Trophoblast cell (in vitro differentiated cells and primary cell): ENCODE results near the gene TMEM91.
"Not testable (repeated sequence)": the region's sequence is repeated elsewhere in the genome, so short reads cannot be mapped to it uniquely, and the experiment has no call there.

ENCODE experiments used
- DNase-seq, 2 donors: peaks; one replicate each; pipeline ENCODE4 v3.0.0-alpha.2; 2016
- H2AFZ ChIP-seq: 2 replicates; pipeline ENCODE4 v1.6.1; 2013; ENCODE audit warnings: low read length, moderate library complexity, mild to moderate bottlenecking; ENCODE audit not compliant: insufficient read depth, poor library complexity
- H2AK5ac ChIP-seq: 2 replicates; pipeline ENCODE4 v1.6.1; 2013; ENCODE audit warnings: mild to moderate bottlenecking, low read length
- H2BK120ac ChIP-seq: 2 replicates; pipeline ENCODE4 v1.6.1; 2013; ENCODE audit warnings: low read length, mild to moderate bottlenecking, moderate library complexity; ENCODE audit not compliant: insufficient read depth, poor library complexity
- H2BK12ac ChIP-seq: 2 replicates; pipeline ENCODE4 v1.6.1; 2013; ENCODE audit warnings: mild to moderate bottlenecking, low read length, moderate library complexity
- H2BK5ac ChIP-seq: 2 replicates; pipeline ENCODE4 v1.6.1; 2013; ENCODE audit warnings: low read length, low read depth, moderate library complexity, mild to moderate bottlenecking; ENCODE audit not compliant: poor library complexity
- H3K14ac ChIP-seq: 2 replicates; pipeline ENCODE4 v1.6.1; 2013; ENCODE audit warnings: mild to moderate bottlenecking, low read length
- H3K18ac ChIP-seq: 2 replicates; pipeline ENCODE4 v1.6.1; 2013; ENCODE audit warnings: mild to moderate bottlenecking, low read length
- H3K23ac ChIP-seq: 2 replicates; pipeline ENCODE4 v1.6.1; 2013; ENCODE audit warnings: low read length
- H3K27ac ChIP-seq: 2 replicates; pipeline ENCODE4 v1.5.1; 2013; ENCODE audit warnings: low read depth, mild to moderate bottlenecking, inconsistent platforms, low read length, moderate library complexity
- H3K27me3 ChIP-seq: 2 replicates; pipeline ENCODE4 v1.6.1; 2013; ENCODE audit warnings: inconsistent platforms, mild to moderate bottlenecking, low read length, moderate library complexity; ENCODE audit not compliant: insufficient read depth
- H3K36me3 ChIP-seq, 2 experiments: 1 replicate in 1 of 2; 2 replicates in 1 of 2; pipeline ENCODE4 v1.6.1; 2013; ENCODE audit warnings: low read length in 2 of 2, mild to moderate bottlenecking in 2 of 2, moderate library complexity in 1 of 2; ENCODE audit not compliant: insufficient read depth in 2 of 2, control insufficient read depth in 1 of 2
- H3K4ac ChIP-seq: 2 replicates; pipeline ENCODE4 v1.6.1; 2013; ENCODE audit warnings: low read depth, mild to moderate bottlenecking, low read length, moderate library complexity
- H3K4me1 ChIP-seq, 2 experiments: 1 replicate in 1 of 2; 2 replicates in 1 of 2; pipeline ENCODE4 v1.6.1; 2013; ENCODE audit warnings: low read length in 2 of 2, mild to moderate bottlenecking in 2 of 2, moderate library complexity in 1 of 2; ENCODE audit not compliant: insufficient read depth in 2 of 2, control insufficient read depth in 1 of 2
- H3K4me2 ChIP-seq: 2 replicates; pipeline ENCODE4 v1.6.1; 2013; ENCODE audit warnings: inconsistent platforms, mild to moderate bottlenecking, low read length, moderate library complexity
- H3K4me3 ChIP-seq: 2 replicates; pipeline ENCODE4 v1.5.1; 2013; ENCODE audit warnings: mild to moderate bottlenecking, low read depth, low read length, inconsistent platforms
- H3K79me1 ChIP-seq: one replicate; pipeline ENCODE4 v1.6.1; 2013; ENCODE audit warnings: low read length
- H3K79me2 ChIP-seq: 2 replicates; pipeline ENCODE4 v1.6.1; 2013; ENCODE audit warnings: low read length, mild to moderate bottlenecking; ENCODE audit not compliant: control insufficient read depth, insufficient read depth, poor library complexity
- H3K9ac ChIP-seq: 2 replicates; pipeline ENCODE4 v1.6.1; 2013; ENCODE audit warnings: mild to moderate bottlenecking, low read length
- H3K9me3 ChIP-seq: 2 replicates; pipeline ENCODE4 v1.6.1; 2013; ENCODE audit warnings: low read depth, mild to moderate bottlenecking, control low read depth, inconsistent platforms, low read length; ENCODE audit not compliant: insufficient read depth
- H4K12ac ChIP-seq: 2 replicates; pipeline ENCODE4 v1.6.1; 2013; ENCODE audit warnings: low read depth, mild to moderate bottlenecking, low read length, moderate library complexity
- H4K8ac ChIP-seq: 2 replicates; pipeline ENCODE4 v1.6.1; 2013; ENCODE audit warnings: low read depth, mild to moderate bottlenecking, low read length, moderate library complexity
- H4K91ac ChIP-seq: one replicate; pipeline ENCODE4 v1.6.1; 2013; ENCODE audit warnings: low read depth, mild to moderate bottlenecking, low read length, moderate library complexity
- WGBS: extraction: QIAGEN DNeasy Blood & Tissue Kit; methylation state at CpG from one replicate; pipeline ENCODE4 v1.1.7; 2013; ENCODE audit warnings: missing lambda C conversion rate; ENCODE audit not compliant: insufficient read length, insufficient coverage; ENCODE audit errors: extremely low coverage; 5-methylcytosine and 5-hydroxymethylcytosine counted together

TMEM91 gene

GRCh38 chr19:41381536-41381935 lies 5.2 kb downstream of the TMEM91 start:
- H3K18ac ChIP-seq, H2BK5ac ChIP-seq, H3K79me1 ChIP-seq, H3K36me3 ChIP-seq, H3K4ac ChIP-seq, H4K12ac ChIP-seq, H3K23ac ChIP-seq, H3K4me3 ChIP-seq, H2BK120ac ChIP-seq, H3K14ac ChIP-seq, H3K79me2 ChIP-seq, H2AK5ac ChIP-seq, DNase-seq, H3K9ac ChIP-seq, H3K4me1 ChIP-seq, H4K8ac ChIP-seq, H3K27me3 ChIP-seq, H3K27ac ChIP-seq, H2BK12ac ChIP-seq, H4K91ac ChIP-seq, H3K4me2 ChIP-seq, H2AFZ ChIP-seq, H3K9me3 ChIP-seq: not testable (repeated sequence)
- WGBS: no CpG with 5 or more reads among the region's 8 CpGs

- no peaks in the 10 kb centered on the region for H3K27me3 ChIP-seq
- H3K9ac ChIP-seq: no peak overlapping the region
- peaks cover 0 to 7% of the 10 kb centered on the region in 2 experiments for H3K36me3 ChIP-seq
- H2BK5ac ChIP-seq: no peak overlapping the region
- H2BK120ac ChIP-seq: no peak overlapping the region
- no peak overlapping the region for H2BK12ac ChIP-seq
- no peak overlapping the region for H4K91ac ChIP-seq
- H3K4ac ChIP-seq: no peak overlapping the region
- DNase-seq: no peak
- H2AK5ac ChIP-seq: no peak overlapping the region
- no peak overlapping the region for H2AFZ ChIP-seq
- H3K4me2 ChIP-seq: no peak overlapping the region
- peaks cover 2% of the 10 kb centered on the region for H3K9me3 ChIP-seq
- no peak overlapping the region for H3K27ac ChIP-seq
- no peak overlapping the region for H3K23ac ChIP-seq
- H3K4me3 ChIP-seq: no peak overlapping the region
- H3K18ac ChIP-seq: no peak overlapping the region
- no peaks in the 10 kb centered on the region for H3K79me2 ChIP-seq
- H3K79me1 ChIP-seq: no peaks in the 10 kb centered on the region
- H4K8ac ChIP-seq: no peak overlapping the region
- H4K12ac ChIP-seq: no peak overlapping the region
- no peak overlapping the region for H3K14ac ChIP-seq
- WGBS: no CpG with 5 or more reads among the region's 5 CpGs
- no peaks in the 10 kb centered on the region for H3K4me1 ChIP-seq
Measured at GRCh38 chr19:41384351-41384750, 8.0 kb downstream of the TMEM91 start.

- no CpG with 5 or more reads among the region's 13 CpGs for WGBS
- no peak overlapping the region for H2BK5ac ChIP-seq
- H3K9me3 ChIP-seq: peaks cover 2% of the 10 kb centered on the region
- no peak overlapping the region for H3K27ac ChIP-seq
- H3K14ac ChIP-seq: no peak overlapping the region
- H3K79me1 ChIP-seq: no peaks in the 10 kb centered on the region
- H2AFZ ChIP-seq: no peak overlapping the region
- H3K27me3 ChIP-seq: no peaks in the 10 kb centered on the region
- no peak overlapping the region for H3K18ac ChIP-seq
- no peak overlapping the region for H3K4ac ChIP-seq
- H3K79me2 ChIP-seq: no peaks in the 10 kb centered on the region
- no peak overlapping the region for H2BK120ac ChIP-seq
- no peak for DNase-seq
- no peak overlapping the region for H4K8ac ChIP-seq
- no peak overlapping the region for H2AK5ac ChIP-seq
- no peak overlapping the region for H2BK12ac ChIP-seq
- H3K36me3 ChIP-seq: peaks cover 6 to 19% of the 10 kb centered on the region in 2 experiments
- no peak overlapping the region for H3K4me3 ChIP-seq
- no peak overlapping the region for H4K12ac ChIP-seq
- no peak overlapping the region for H3K23ac ChIP-seq
- no peak overlapping the region for H4K91ac ChIP-seq
- H3K9ac ChIP-seq: no peak overlapping the region
- no peak overlapping the region for H3K4me2 ChIP-seq
- no peaks in the 10 kb centered on the region for H3K4me1 ChIP-seq
Measured at GRCh38 chr19:41386442-41386841, 10.1 kb downstream of the TMEM91 start.

DNA sequence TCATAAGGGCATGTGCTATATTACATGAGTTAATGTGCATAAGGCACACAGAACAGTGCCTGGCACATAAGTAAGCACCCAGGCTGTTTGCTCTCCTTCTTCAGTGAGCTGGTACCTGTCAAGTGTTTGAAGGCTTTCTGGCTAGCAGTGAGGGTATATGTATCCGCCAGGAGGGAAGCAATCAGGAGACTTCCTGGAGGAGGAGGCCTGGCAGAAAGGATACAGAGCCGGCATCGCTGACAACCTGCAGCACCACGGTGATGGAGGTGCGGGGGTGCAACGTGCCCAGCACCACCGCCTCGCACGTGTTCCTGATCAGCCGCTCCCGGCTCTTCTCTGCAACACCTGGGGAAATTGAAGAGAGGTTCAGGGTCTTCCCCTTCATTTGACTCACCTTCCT lies 15.3 kb downstream of the TMEM91 start:
- no peak for DNase-seq
- H3K79me1 ChIP-seq: no peaks in the 10 kb centered on the region
- H2AK5ac ChIP-seq: no peak overlapping the region
- H3K4me2 ChIP-seq: no peak overlapping the region
- no CpG with 5 or more reads among the region's 11 CpGs for WGBS
- H4K91ac ChIP-seq: no peak overlapping the region
- H3K4me1 ChIP-seq: no peaks in the 10 kb centered on the region
- H3K27ac ChIP-seq: no peak overlapping the region
- peaks cover 10 to 24% of the 10 kb centered on the region in 2 experiments for H3K36me3 ChIP-seq
- no peak overlapping the region for H2BK12ac ChIP-seq
- H3K79me2 ChIP-seq: no peaks in the 10 kb centered on the region
- H3K4ac ChIP-seq: no peak overlapping the region
- peaks cover 2% of the 10 kb centered on the region for H3K9me3 ChIP-seq
- H3K23ac ChIP-seq: no peak overlapping the region
- H3K9ac ChIP-seq: no peak overlapping the region
- H3K18ac ChIP-seq: no peak overlapping the region
- H3K4me3 ChIP-seq: peak overlapping the region; percentile 50
- no peak overlapping the region for H4K8ac ChIP-seq
- H2AFZ ChIP-seq: no peak overlapping the region
- H3K27me3 ChIP-seq: no peaks in the 10 kb centered on the region
- no peak overlapping the region for H2BK5ac ChIP-seq
- H2BK120ac ChIP-seq: no peak overlapping the region
- no peak overlapping the region for H3K14ac ChIP-seq
- no peak overlapping the region for H4K12ac ChIP-seq
